VCaP (cell line): ENCODE results near the gene CSRP3.

Experiments used
- H3K27ac ChIP-seq: fragments of 450-650 bp; 2 replicates; pipeline ENCODE4 v1.5.1; 2017
- TF ChIP-seq, protein P1 (sequence below): fragments of 450-650 bp; conservative IDR thresholded peaks from 2 replicates; pipeline ENCODE4 v1.5.1; 2017; ENCODE audit warnings: mild to moderate bottlenecking, moderate library complexity

Gene CSRP3

DNA sequence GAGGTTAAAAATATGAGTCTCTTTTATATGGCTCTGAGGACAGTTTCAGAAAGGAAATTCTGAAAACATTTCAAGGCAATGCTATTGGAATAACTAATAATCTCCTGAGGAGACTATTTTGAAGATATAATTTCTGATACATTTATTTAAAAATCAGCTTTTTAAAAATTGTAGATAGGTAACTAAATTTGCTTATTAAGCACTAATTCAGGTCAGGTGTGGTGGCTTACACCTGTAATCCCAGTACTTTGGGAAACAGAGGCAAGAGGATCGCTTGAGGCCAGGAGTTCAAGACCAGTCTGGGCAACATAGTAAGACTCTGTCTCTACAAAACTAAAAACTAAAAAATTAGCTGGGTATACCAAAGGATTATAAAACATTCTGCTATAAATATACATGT is 67.8 kb downstream of the CSRP3 start:
- no peak overlapping the region for H3K27ac ChIP-seq
- TF ChIP-seq, protein P1, sequence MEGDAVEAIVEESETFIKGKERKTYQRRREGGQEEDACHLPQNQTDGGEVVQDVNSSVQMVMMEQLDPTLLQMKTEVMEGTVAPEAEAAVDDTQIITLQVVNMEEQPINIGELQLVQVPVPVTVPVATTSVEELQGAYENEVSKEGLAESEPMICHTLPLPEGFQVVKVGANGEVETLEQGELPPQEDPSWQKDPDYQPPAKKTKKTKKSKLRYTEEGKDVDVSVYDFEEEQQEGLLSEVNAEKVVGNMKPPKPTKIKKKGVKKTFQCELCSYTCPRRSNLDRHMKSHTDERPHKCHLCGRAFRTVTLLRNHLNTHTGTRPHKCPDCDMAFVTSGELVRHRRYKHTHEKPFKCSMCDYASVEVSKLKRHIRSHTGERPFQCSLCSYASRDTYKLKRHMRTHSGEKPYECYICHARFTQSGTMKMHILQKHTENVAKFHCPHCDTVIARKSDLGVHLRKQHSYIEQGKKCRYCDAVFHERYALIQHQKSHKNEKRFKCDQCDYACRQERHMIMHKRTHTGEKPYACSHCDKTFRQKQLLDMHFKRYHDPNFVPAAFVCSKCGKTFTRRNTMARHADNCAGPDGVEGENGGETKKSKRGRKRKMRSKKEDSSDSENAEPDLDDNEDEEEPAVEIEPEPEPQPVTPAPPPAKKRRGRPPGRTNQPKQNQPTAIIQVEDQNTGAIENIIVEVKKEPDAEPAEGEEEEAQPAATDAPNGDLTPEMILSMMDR: no peak
